ENCODE results near the gene HLTF.

HLTF gene

GRCh38 chr3:149031096-149031495, 55.2 kb downstream of the HLTF start:
- no peak for DNase-seq (ENCODE audit: extremely low read depth, low read depth)
- no peak for TF ChIP-seq CTCF (IDR thresholded peaks at IDR 0.05; ENCODE audit: low read depth, low read length)

- TF ChIP-seq CTCF (IDR thresholded peaks at IDR 0.05; ENCODE audit: low read depth, low read length) = no peak
- DNase-seq (ENCODE audit: extremely low read depth, low read depth) = no peak
Measured at GRCh38 chr3:149026718-149027117, 59.6 kb downstream of the HLTF start.

GRCh38 chr3:149023951-149024350, 62.4 kb downstream of the HLTF start:
- no peak for DNase-seq (ENCODE audit: extremely low read depth, low read depth)
- no peak for TF ChIP-seq CTCF (IDR thresholded peaks at IDR 0.05; ENCODE audit: low read depth, low read length)

DNA sequence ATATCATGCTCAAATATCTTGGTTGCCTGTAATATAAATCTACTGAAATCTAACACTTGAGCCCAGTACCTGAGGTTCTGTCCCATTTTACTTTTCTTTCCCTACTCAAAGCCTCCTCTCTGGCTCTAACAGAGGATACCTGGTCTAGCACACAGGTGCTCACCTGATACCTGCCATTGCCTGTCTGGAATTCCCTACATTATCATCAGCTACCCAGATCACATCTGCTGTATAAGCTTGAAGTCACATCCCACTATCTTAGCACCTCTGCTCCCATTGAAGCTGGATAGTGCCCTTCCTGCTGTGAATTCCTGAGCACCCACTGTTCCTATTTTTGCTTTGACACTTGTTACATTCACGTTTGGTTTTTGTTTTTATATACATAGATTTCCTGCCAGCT, 64.5 kb downstream of the HLTF start:
- DNase-seq (ENCODE audit: extremely low read depth, low read depth) = no peak
- TF ChIP-seq CTCF (IDR thresholded peaks at IDR 0.05; ENCODE audit: low read depth, low read length) = no peak

DNA sequence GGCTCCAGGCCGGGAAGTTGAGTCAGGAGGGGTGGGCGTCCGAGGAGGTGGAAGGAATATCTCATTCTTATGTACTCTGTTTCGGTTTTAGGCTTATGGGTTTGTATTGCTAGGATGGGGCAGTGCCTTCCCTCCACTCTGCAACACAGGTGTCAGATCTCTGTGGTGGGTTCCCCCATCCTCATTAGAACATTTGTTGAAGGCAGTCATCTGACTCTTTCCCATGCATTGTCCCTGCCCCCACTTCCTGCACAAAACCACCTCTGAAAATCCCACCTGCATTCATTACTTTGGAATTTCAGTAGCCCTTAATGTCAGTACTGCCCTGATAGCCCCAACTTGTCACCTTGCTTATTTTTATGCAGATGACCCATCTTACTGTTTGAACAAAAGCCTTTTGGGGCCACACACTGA, 65.5 kb downstream of the HLTF start:
- TF ChIP-seq CTCF (IDR thresholded peaks at IDR 0.05; ENCODE audit: low read depth, low read length) = no peak
- DNase-seq (ENCODE audit: extremely low read depth, low read depth) = no peak

DNA sequence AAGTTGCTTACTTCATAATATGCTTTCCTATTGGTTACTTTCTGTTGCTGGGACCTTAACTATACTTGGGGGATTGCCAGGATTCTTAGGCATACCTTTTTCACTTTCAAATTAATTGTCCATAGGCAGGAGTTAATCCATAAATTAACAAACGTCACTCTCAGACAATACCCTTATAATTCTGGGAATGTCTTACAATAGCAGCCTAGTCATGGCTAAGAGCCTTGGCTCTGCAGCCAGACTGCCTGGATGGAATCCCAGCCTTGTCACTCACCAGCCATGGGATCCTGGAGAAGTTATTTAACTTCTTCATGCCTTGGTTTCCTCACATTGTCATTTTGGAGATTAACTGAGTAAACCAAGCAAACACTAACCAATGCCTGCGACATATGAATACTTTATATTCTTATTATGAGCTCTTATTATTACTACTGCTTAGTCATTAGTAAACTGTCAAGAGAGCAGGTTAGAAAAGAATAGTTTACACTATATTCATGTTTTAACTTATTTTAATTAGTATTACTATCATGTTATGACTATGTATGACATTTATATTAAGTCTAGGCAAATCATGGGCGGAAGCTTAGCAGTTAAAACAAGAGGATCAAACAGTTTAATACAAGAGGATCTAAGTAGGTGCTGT, 66.0 kb downstream of the HLTF start:
- DNase-seq (ENCODE audit: extremely low read depth, low read depth) = no peak
- TF ChIP-seq CTCF (IDR thresholded peaks at IDR 0.05; ENCODE audit: low read depth, low read length) = no peak

DNA sequence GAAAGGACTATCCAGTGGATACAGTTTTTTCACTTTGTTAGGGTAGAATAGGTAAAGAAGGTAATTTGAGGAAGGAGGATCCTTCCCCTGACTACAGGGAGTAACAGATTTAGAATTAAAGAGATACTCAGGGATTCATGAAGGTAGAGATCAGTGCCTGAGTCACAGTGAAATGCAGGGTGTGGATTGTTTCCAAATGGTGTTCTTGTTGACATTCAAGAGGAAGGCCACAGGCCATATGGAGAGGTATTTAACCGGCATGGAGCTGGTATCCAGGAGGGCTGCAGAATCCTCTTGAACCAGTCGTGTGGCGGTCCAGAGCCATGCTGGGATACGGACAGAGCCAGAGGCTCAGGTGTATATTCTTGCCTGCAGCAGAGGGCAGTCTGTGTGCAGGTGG, 66.8 kb downstream of the HLTF start:
- no peak for TF ChIP-seq CTCF (IDR thresholded peaks at IDR 0.05; ENCODE audit: low read depth, low read length)
- no peak for DNase-seq (ENCODE audit: extremely low read depth, low read depth)
